ENCODE measurements around the gene DOCK8.
A peak's percentile ranks its signal among the peaks of the same experiment; 100 is the strongest.

Gene DOCK8

GRCh38 chr9:266228-266627, 51.6 kb downstream of the DOCK8 start:
- DNase-seq (ENCODE audit: low read depth in 2 of 2), result no peak

- DNase-seq (ENCODE audit: low read depth in 2 of 2), result no peak
Measured at GRCh38 chr9:268616-269015, 54.0 kb downstream of the DOCK8 start.

- DNase-seq (ENCODE audit: low read depth in 2 of 2), result no peak
Measured at GRCh38 chr9:269081-269711, 54.5 kb downstream of the DOCK8 start.

GRCh38 chr9:270657-271237, 56.1 kb downstream of the DOCK8 start:
- no peak for DNase-seq (ENCODE audit: low read depth in 2 of 2)

- peak; percentile 43 to 58 for DNase-seq (ENCODE audit: low read depth in 2 of 2)
Measured at GRCh38 chr9:272251-273213, 57.9 kb downstream of the DOCK8 start.

- no peak for DNase-seq (ENCODE audit: low read depth in 2 of 2)
Measured at GRCh38 chr9:274406-274805, 59.7 kb downstream of the DOCK8 start.

GRCh38 chr9:277601-278295, 63.1 kb downstream of the DOCK8 start:
- no peak for DNase-seq (ENCODE audit: low read depth in 2 of 2)

- DNase-seq (ENCODE audit: low read depth in 2 of 2), result no peak
Measured at GRCh38 chr9:278651-279050, 64.0 kb downstream of the DOCK8 start.

GRCh38 chr9:279674-280073, 65.0 kb downstream of the DOCK8 start:
- DNase-seq (ENCODE audit: low read depth in 2 of 2), result no peak

- no peak for DNase-seq (ENCODE audit: low read depth in 2 of 2)
Measured at GRCh38 chr9:281741-282645, 67.3 kb downstream of the DOCK8 start.

GRCh38 chr9:286071-286740, 71.5 kb downstream of the DOCK8 start:
- no peak for DNase-seq (ENCODE audit: low read depth in 2 of 2)

GRCh38 chr9:289121-289520, 74.5 kb downstream of the DOCK8 start:
- DNase-seq (ENCODE audit: low read depth in 2 of 2), result no peak

- DNase-seq (ENCODE audit: low read depth in 2 of 2), result no peak
Measured at GRCh38 chr9:292915-293314, 78.2 kb downstream of the DOCK8 start.

GRCh38 chr9:295576-295975, 80.9 kb downstream of the DOCK8 start:
- DNase-seq (ENCODE audit: low read depth in 2 of 2), result no peak

GRCh38 chr9:296411-296810, 81.7 kb downstream of the DOCK8 start:
- DNase-seq (ENCODE audit: low read depth in 2 of 2), result no peak

GRCh38 chr9:297104-297972, 82.7 kb downstream of the DOCK8 start:
- no peak for DNase-seq (ENCODE audit: low read depth in 2 of 2)

GRCh38 chr9:303502-303901, 88.8 kb downstream of the DOCK8 start:
- no peak for DNase-seq (ENCODE audit: low read depth in 2 of 2)

- DNase-seq (ENCODE audit: low read depth in 2 of 2), result no peak
Measured at GRCh38 chr9:304106-304505, 89.4 kb downstream of the DOCK8 start.

GRCh38 chr9:304519-305185, 90.0 kb downstream of the DOCK8 start:
- DNase-seq (ENCODE audit: low read depth in 2 of 2), result no peak

All from stimulated activated CD8-positive, alpha-beta memory T cell treated with anti-CD3 and anti-CD28 coated beads, Interleukin-2, amount 100 ng/mL, for 1 hour (primary cell).